Measurements from ENCODE around the gene HEPN1.

Gene HEPN1

DNA sequence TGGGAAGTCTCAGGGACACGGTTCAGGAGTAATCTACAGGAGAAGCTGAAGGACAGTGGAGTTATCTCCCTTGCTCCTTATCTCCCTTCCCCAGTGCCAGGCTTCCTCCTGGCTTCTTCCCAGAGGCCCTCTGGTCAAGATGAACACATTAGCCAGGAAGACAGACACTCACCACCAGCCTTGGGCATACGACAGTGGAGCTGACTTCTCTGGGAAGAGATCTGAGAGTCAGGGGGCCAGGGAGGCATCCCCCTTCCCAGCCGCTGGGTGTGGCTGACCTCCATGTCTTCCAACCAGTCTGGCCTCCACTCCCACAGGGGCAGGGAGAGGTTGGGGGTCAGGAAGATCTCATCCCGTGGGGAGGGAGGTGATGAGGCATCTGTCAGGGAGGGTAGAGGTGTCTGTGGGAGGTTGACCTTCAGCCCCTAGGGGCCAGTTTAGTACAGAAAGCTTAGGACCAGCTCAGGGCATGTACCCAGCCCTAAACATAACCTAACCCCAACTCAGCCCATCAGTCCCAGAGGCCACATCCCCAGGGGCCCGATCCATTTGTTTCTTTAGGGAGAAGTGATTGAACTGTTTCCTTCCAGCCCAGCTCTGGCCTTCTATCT is 34.1 kb upstream of the HEPN1 start:
- no peak for DNase-seq (ENCODE audit: extremely low read depth, low read depth)
- TF ChIP-seq, protein P1, sequence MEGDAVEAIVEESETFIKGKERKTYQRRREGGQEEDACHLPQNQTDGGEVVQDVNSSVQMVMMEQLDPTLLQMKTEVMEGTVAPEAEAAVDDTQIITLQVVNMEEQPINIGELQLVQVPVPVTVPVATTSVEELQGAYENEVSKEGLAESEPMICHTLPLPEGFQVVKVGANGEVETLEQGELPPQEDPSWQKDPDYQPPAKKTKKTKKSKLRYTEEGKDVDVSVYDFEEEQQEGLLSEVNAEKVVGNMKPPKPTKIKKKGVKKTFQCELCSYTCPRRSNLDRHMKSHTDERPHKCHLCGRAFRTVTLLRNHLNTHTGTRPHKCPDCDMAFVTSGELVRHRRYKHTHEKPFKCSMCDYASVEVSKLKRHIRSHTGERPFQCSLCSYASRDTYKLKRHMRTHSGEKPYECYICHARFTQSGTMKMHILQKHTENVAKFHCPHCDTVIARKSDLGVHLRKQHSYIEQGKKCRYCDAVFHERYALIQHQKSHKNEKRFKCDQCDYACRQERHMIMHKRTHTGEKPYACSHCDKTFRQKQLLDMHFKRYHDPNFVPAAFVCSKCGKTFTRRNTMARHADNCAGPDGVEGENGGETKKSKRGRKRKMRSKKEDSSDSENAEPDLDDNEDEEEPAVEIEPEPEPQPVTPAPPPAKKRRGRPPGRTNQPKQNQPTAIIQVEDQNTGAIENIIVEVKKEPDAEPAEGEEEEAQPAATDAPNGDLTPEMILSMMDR (IDR thresholded peaks at IDR 0.05; ENCODE audit: low read depth, low read length, missing control alignments): no peak
- no peak overlapping the region for H3K4me3 ChIP-seq (replicated peaks; ENCODE audit: low read depth, low read length)

DNA sequence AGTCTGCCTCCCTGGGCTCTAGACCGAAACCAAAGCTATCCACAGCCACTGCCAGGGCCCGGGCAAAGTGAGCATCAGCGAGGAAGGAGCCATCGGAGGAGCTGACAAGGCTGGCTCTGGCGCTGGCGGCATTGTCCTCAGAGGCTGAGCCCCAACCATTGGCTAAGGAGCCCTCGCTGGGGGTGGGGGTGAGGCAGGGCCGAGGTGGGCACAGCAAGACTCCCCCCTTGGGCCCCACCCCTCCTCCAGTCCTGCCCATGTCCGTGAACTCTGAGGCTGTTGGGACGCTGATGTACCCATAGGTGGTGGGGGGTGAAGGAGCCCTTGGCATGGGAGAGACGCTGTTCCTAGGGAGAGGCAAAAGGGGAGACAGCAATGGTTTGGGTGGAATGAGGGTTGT is 32.6 kb upstream of the HEPN1 start:
- DNase-seq (ENCODE audit: extremely low read depth, low read depth): no peak
- H3K4me3 ChIP-seq (replicated peaks; ENCODE audit: low read depth, low read length): no peak overlapping the region
- TF ChIP-seq, protein P1 (IDR thresholded peaks at IDR 0.05; ENCODE audit: low read depth, low read length, missing control alignments): no peak

DNA sequence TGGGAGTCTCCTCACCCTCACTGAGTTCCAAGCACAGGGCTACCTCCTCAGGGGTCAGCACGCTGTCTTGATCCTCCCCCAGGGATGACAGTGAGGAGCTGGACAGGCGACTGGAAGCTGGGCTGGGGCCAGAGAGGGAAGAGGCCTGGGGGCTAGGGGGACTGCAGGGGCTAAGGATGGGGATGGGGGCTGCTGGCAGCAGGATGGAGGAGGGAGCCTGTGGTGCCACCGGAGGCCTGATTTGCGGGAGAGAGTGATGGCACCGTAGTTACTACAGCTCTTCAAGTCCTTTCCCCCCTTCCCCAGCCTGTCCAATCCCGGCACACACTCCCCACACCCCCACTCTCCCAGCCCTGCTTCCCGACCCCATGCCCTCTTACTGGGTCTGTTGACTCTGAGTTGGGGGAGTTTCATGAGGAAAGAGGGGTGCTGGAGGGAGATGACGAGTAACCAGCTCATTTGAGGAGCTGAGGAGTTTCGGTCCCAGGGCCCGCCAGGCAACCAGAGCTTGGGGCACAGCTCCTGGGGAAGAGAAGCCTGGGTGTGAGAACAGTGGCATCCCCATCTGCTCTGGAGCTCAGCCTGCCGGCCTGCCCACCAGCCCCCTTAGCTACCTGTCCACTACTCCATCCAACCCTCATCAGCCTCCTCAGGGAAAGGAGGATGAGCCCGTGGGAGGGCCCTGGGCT is 31.9 kb upstream of the HEPN1 start:
- DNase-seq (ENCODE audit: extremely low read depth, low read depth): no peak
- H3K4me3 ChIP-seq (replicated peaks; ENCODE audit: low read depth, low read length): no peak overlapping the region
- TF ChIP-seq, protein P1 (IDR thresholded peaks at IDR 0.05; ENCODE audit: low read depth, low read length, missing control alignments): no peak

DNA sequence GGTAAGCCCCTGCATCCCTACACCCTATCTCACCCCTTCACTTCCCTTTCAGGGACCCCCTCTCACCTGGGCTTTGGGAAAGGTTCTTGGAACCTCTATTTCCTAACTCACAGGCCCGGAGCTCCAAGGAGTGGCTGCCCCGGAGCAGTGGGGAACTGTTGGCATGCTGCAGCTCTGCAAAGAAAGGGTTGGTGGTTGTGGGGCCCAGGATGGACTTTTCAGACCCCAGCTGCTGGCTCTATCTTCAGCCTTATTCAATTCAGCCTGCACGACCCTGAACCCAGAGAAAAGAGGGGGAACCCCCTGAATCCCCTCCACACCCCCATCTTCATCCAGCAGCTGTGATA is 31.4 kb upstream of the HEPN1 start:
- DNase-seq (ENCODE audit: extremely low read depth, low read depth): no peak
- TF ChIP-seq, protein P1 (IDR thresholded peaks at IDR 0.05; ENCODE audit: low read depth, low read length, missing control alignments): no peak
- H3K4me3 ChIP-seq (replicated peaks; ENCODE audit: low read depth, low read length): no peak overlapping the region

DNA sequence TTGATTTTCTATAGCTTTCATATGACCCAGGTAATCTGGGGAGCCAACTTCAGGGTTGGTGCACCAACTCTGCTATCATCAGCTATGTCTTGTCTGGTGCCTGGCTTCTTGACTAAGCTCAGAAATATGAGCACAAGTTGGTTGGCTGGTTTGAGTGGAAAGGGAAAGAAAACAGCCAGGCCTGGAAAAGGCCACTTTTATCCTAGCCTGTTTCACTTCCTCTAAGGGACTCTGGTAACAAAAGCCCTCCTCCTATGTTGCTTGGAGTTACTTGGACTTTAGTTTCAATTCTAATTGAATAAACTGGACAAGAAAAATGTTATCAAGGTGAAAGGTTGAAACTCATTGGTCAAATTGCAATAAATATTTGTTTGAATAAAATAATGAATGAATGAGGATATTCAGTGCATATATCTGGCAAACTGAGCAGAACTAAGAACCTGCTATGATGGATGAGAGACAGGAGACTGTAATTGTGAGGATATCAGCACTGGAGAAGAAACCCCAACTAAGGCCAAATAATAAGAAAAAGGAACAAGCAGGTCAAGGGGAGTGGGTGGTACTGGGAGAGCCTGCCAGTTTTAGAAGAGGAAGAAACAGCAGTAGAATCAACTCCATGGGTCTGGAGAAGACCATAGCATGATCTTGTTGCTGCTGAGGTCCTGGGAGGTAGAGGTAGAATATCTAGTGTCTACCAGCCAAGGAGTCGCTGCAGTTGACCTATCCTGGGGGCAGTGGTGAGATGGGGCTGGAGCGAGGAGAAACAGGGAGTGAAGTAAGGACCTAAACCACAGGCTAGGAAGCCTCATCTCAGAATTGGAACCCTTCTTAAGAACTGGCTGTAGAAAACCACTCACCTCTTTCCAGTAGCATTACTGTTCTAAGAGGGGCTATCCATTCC is 29.6 kb upstream of the HEPN1 start:
- H3K4me3 ChIP-seq (replicated peaks; ENCODE audit: low read depth, low read length): no peak overlapping the region
- no peak for DNase-seq (ENCODE audit: extremely low read depth, low read depth)
- TF ChIP-seq, protein P1 (IDR thresholded peaks at IDR 0.05; ENCODE audit: low read depth, low read length, missing control alignments): no peak

DNA sequence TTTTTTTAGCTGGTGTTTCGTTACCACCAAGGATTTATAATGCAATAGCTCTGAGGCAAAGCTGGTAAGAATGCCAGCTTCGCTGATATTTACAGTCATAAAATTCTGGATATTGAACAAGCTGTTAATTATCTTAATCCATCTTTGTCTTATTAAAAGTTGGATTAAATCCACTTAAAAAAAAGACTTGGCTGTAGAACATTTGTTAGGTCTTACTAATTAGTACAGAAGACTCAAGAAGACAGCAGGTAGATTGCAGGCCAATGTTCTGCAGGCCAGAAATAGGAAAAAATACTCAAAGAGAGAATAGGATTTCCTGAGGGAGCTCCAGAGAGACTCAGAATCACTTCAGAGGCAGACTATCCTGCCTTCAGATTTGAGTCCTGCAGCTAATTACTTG is 28.9 kb upstream of the HEPN1 start:
- no peak for DNase-seq (ENCODE audit: extremely low read depth, low read depth)
- H3K4me3 ChIP-seq (replicated peaks; ENCODE audit: low read depth, low read length): no peak overlapping the region
- TF ChIP-seq, protein P1 (IDR thresholded peaks at IDR 0.05; ENCODE audit: low read depth, low read length, missing control alignments): no peak
